HL-60 (cell line): ENCODE data around the gene SFMBT2.

Experiments used
- DNase-seq, 2 experiments: peaks; one replicate each; pipeline ENCODE4 v3.0.0-alpha.2; 2010 to 2020; ENCODE audit warnings: low read depth in 1 of 2, low spot score in 1 of 2
- H3K27ac ChIP-seq: fragments of 250-450 bp; sonication (Bioruptor Pico); replicated peaks from 2 replicates; pipeline ENCODE4 v1.5.1; 2020; ENCODE audit warnings: mild to moderate bottlenecking, moderate library complexity
- H3K27me3 ChIP-seq: fragments of 250-450 bp; sonication (Bioruptor Pico); 2 replicates; pipeline ENCODE4 v1.5.1; 2021; ENCODE audit warnings: mild to moderate bottlenecking, moderate library complexity; ENCODE audit not compliant: insufficient read depth, poor library complexity, severe bottlenecking
- H3K4me3 ChIP-seq: replicated peaks from 2 replicates; pipeline ENCODE4 v1.5.1; 2011; ENCODE audit warnings: mild to moderate bottlenecking, control low read depth, low read length; ENCODE audit not compliant: insufficient read depth
- GABPA ChIP-seq: IDR thresholded peaks from 2 replicates; pipeline ENCODE4 v1.6.1; 2012; ENCODE audit warnings: low read depth
- POLR2AphosphoS5 ChIP-seq: IDR thresholded peaks from 2 replicates; pipeline ENCODE4 v1.6.1; 2012; ENCODE audit warnings: low read depth
- SPI1 ChIP-seq: IDR thresholded peaks from 2 replicates; pipeline ENCODE4 v1.6.1; 2012; ENCODE audit warnings: low read depth, mild to moderate bottlenecking, borderline replicate concordance
- TF ChIP-seq, protein P1 (sequence below): IDR thresholded peaks from one replicate; pipeline ENCODE4 v1.5.1; 2011; ENCODE audit warnings: low read length, control low read depth, inconsistent platforms; ENCODE audit not compliant: insufficient read depth
- TF ChIP-seq, protein P2 (sequence below): IDR thresholded peaks from 2 replicates; pipeline ENCODE4 v1.6.1; 2012; ENCODE audit warnings: low read depth; ENCODE audit not compliant: insufficient replicate concordance

SFMBT2 gene

DNA sequence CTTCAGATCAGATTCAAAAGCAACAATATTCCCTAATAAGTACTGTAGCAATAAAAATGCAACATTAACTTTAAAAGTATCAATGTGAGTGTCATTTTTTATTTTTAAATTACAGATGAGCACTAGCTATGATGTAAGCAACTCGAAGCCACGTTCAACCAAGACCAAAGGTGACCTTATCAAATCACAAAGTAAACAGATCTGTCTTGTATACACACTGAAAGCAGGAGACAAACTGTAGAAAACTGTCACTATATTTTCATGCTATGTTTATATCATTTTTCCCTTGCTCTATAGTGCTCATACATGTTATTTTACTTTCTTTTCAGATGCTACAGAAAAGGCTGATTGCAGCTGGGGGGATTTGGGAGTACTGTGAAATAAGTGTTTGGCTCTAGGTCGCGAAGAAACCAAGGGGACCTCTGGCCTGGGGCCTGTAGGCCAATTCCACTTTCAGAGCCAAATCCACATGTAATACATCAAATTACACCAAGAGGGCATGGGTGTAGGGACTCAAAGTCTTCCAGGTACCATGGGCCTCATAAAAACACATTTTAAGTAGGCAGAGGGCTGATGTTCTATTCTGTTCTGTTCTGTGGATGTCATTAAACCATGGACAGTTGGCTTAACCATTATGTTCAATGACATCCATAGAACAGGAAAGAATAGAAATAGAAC lies 245.2 kb downstream of the SFMBT2 start:
- no peak for DNase-seq
- Histone ChIP-seq H3K4me3 (no peak overlapping the region), H3K27me3 (no peaks in the 10 kb centered on the region), H3K27ac (no peak overlapping the region)
- TF ChIP-seq SPI1 (no peak), GABPA (no peak), POLR2AphosphoS5 (no peak)
- TF ChIP-seq, protein P1, sequence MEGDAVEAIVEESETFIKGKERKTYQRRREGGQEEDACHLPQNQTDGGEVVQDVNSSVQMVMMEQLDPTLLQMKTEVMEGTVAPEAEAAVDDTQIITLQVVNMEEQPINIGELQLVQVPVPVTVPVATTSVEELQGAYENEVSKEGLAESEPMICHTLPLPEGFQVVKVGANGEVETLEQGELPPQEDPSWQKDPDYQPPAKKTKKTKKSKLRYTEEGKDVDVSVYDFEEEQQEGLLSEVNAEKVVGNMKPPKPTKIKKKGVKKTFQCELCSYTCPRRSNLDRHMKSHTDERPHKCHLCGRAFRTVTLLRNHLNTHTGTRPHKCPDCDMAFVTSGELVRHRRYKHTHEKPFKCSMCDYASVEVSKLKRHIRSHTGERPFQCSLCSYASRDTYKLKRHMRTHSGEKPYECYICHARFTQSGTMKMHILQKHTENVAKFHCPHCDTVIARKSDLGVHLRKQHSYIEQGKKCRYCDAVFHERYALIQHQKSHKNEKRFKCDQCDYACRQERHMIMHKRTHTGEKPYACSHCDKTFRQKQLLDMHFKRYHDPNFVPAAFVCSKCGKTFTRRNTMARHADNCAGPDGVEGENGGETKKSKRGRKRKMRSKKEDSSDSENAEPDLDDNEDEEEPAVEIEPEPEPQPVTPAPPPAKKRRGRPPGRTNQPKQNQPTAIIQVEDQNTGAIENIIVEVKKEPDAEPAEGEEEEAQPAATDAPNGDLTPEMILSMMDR, result no peak
- TF ChIP-seq, protein P2, sequence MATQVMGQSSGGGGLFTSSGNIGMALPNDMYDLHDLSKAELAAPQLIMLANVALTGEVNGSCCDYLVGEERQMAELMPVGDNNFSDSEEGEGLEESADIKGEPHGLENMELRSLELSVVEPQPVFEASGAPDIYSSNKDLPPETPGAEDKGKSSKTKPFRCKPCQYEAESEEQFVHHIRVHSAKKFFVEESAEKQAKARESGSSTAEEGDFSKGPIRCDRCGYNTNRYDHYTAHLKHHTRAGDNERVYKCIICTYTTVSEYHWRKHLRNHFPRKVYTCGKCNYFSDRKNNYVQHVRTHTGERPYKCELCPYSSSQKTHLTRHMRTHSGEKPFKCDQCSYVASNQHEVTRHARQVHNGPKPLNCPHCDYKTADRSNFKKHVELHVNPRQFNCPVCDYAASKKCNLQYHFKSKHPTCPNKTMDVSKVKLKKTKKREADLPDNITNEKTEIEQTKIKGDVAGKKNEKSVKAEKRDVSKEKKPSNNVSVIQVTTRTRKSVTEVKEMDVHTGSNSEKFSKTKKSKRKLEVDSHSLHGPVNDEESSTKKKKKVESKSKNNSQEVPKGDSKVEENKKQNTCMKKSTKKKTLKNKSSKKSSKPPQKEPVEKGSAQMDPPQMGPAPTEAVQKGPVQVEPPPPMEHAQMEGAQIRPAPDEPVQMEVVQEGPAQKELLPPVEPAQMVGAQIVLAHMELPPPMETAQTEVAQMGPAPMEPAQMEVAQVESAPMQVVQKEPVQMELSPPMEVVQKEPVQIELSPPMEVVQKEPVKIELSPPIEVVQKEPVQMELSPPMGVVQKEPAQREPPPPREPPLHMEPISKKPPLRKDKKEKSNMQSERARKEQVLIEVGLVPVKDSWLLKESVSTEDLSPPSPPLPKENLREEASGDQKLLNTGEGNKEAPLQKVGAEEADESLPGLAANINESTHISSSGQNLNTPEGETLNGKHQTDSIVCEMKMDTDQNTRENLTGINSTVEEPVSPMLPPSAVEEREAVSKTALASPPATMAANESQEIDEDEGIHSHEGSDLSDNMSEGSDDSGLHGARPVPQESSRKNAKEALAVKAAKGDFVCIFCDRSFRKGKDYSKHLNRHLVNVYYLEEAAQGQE, result no peak

DNA sequence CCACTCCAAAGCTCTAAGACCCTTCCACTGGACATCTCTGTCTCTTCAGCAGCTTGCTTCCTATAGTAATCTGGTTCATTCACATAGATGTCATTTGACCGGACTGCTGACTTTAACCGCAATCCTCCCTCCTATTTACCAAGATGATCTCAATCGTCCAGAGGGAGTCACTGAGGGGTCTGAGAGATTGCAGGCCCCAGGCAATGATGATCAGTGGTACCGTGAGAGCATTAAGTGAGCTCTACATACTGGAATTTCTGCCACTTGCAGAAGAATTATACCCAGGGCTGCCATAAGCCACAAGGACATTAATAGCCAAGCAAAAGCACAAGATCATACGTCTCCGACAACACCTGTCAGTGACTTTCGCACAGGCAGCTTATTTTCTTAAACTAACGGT lies 245.9 kb downstream of the SFMBT2 start:
- DNase-seq, result no peak
- TF ChIP-seq, protein P2, result no peak
- no peak for TF ChIP-seq GABPA
- Histone ChIP-seq H3K27me3 (no peaks in the 10 kb centered on the region), H3K4me3 (no peak overlapping the region), H3K27ac (no peak overlapping the region)

DNA sequence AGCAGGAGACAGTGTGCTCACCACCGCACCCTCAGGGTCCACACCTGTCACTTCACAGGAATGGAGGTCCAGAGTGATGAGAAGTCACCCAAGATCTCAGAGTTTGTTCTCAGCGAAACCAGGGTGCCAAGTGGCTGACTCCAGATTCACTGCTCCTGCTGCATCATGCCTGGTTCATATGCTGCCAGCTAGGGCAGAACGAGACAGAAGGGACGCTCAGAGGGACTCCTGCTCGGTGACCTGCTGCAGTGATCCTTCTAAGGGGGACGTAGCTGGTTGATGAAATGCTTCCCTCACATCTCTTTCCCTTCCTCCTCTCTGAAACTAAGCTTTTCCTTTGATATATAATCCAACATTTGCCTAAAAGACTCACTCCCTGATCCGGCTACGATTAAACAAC lies 248.5 kb downstream of the SFMBT2 start:
- no peak overlapping the region for H3K27ac ChIP-seq
- no peak overlapping the region for H3K4me3 ChIP-seq
- TF ChIP-seq, protein P2, result no peak
- TF ChIP-seq POLR2AphosphoS5, result no peak
- TF ChIP-seq GABPA, result no peak
- TF ChIP-seq, protein P1, result no peak
- no peak for TF ChIP-seq SPI1
- no peak for DNase-seq
- H3K27me3 ChIP-seq, result no peaks in the 10 kb centered on the region
